RKO (cell line): Measurements from ENCODE around the gene SERPINA3.

Experiments
- DNase-seq: peaks from one replicate; pipeline ENCODE4 v3.0.0-alpha.2; 2016; ENCODE audit warnings: low spot score

Gene SERPINA3

GRCh38 chr14:94655169-94655710 lies 43.0 kb downstream of the SERPINA3 start:
- DNase-seq, result no peak

- DNase-seq, result no peak
Observed at GRCh38 chr14:94656043-94656442, 43.9 kb downstream of the SERPINA3 start.

- no peak for DNase-seq
Observed at GRCh38 chr14:94659256-94659655, 47.1 kb downstream of the SERPINA3 start.

GRCh38 chr14:94659901-94660300 lies 47.7 kb downstream of the SERPINA3 start:
- no peak for DNase-seq

GRCh38 chr14:94660306-94660946 lies 48.2 kb downstream of the SERPINA3 start:
- DNase-seq, result no peak

- no peak for DNase-seq
Observed at GRCh38 chr14:94663538-94663937, 51.3 kb downstream of the SERPINA3 start.

- DNase-seq, result no peak
Observed at GRCh38 chr14:94663965-94664704, 51.9 kb downstream of the SERPINA3 start.

- no peak for DNase-seq
Observed at GRCh38 chr14:94665121-94665520, 52.9 kb downstream of the SERPINA3 start.

- DNase-seq, result no peak
Observed at GRCh38 chr14:94665544-94665943, 53.4 kb downstream of the SERPINA3 start.

- no peak for DNase-seq
Observed at GRCh38 chr14:94670692-94671285, 58.6 kb downstream of the SERPINA3 start.

GRCh38 chr14:94671870-94672444 lies 59.8 kb downstream of the SERPINA3 start:
- DNase-seq, result peak; percentile 17

GRCh38 chr14:94673071-94673470 lies 60.9 kb downstream of the SERPINA3 start:
- DNase-seq, result no peak
